ENCODE data around the gene GRIN2A.

DNA sequence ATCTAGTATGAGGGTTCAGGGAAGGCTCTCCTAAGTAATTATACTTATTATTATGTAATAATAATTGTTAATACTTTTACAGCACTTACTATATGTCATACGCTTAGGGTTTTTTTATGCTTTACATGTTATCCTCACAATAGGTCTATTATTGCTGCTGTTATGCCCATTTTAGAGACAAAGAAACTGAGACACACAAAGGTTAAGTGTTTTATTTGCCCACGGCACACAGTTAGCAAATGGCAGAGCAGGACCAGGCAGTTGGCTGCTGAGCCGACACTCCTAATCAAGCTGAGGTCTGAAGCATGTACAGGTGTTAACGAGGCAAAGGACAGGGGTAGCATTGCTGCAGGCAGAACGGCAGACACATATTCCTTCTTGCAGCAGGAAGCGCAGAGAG lies 443.5 kb downstream of the GRIN2A start:
- TF ChIP-seq YY1 (IDR thresholded peaks at IDR 0.05; ENCODE audit: insufficient read depth, insufficient read length) (no peak), ZNF274 (IDR thresholded peaks at IDR 0.05; ENCODE audit: low read depth, low read length) (no peak), SUZ12 (IDR thresholded peaks at IDR 0.05; ENCODE audit: extremely low read depth, insufficient read depth, insufficient read length) (no peak)

Measured in NT2/D1 (cell line).